ENCODE data around the gene LIN54. TPM values are rescaled to one million over a fixed set of nuclear protein-coding genes. Genes with fewer than 3 reads are reported as not detected.

Gene LIN54
- total and polyA plus RNA-seq, 9 of the 15 experiments (the other 6 are each of a cell fraction or from before 2014, with no cell fraction given) = 2.2 to 22.5 (median 15.8) TPM

- TF ChIP-seq ID3 (CRISPR knock-in tag; IDR thresholded peaks at IDR 0.05) (no peak), ID3 (tag; IDR thresholded peaks at IDR 0.05) (no peak; the same call in none of the 2 replicates), TCF15 (CRISPR knock-in tag; IDR thresholded peaks at IDR 0.05) (peak; percentile 61; the same call in 1 of the 2 replicates), ZNF785 (CRISPR knock-in tag; IDR thresholded peaks at IDR 0.05) (no peak), E2F6 (IDR thresholded peaks at IDR 0.05; ENCODE audit: borderline replicate concordance in 1 of 2, extremely low read depth in 1 of 2, insufficient read depth in 1 of 2, insufficient read length in 1 of 2, low read depth in 1 of 2, low read length in 1 of 2, poor library complexity in 1 of 2, severe bottlenecking in 1 of 2) (no peak), CBX1 (IDR thresholded peaks at IDR 0.05; ENCODE audit: low read depth) (no peak)
These were observed 24.2 kb upstream of the LIN54 start, which contains the start of gene COPS4 (continued) for GRCh38 chr4:83034630-83035494.

- Histone ChIP-seq H3K27ac (ENCODE audit: extremely low read depth, low read depth, low read length) (no peak overlapping the region), H3K9me3 (replicated peaks; ENCODE audit: control insufficient read depth, insufficient read depth, low read depth, low read length) (peaks cover 4% of the 10 kb centered on the region), H3K9ac (ENCODE audit: insufficient read depth in 1 of 2, low read depth in 2 of 2, low read length in 2 of 2) (no peak overlapping the region), H3K4me2 (ENCODE audit: insufficient read depth, low read length) (no peak overlapping the region), H3K79me2 (ENCODE audit: control insufficient read depth, insufficient read depth, low read length) (no peaks in the 10 kb centered on the region), H3K36me3 (ENCODE audit: control insufficient read depth, insufficient read depth, low read length) (no peaks in the 10 kb centered on the region), H3K4me3 (no peak overlapping the region), H2AFZ (ENCODE audit: low read depth, low read length) (peak overlapping the region; percentile 90; the same call in 1 of the 2 replicates), H3K9me1 (ENCODE audit: control insufficient read depth, insufficient read depth, low read length) (no peaks in the 10 kb centered on the region), H3K27me3 (ENCODE audit: control insufficient read depth in 2 of 2, insufficient read depth in 2 of 2, low read length in 2 of 2) (no peaks in the 10 kb centered on the region; a peak in 1 of 5 replicates), H3K4me1 (replicated peaks in 1 of 2; ENCODE audit: control insufficient read depth in 2 of 2, insufficient read depth in 2 of 2, low read length in 2 of 2) (no peaks in the 10 kb centered on the region; a peak in 1 of 5 replicates), H4K20me1 (replicated peaks; ENCODE audit: control insufficient read depth, insufficient read depth, low read length) (no peaks in the 10 kb centered on the region)
- 93% methylated on average over 1 of the region's 1 CpG for WGBS (ENCODE audit: insufficient coverage, low coverage, missing lambda C conversion rate)
- no peak for ATAC-seq
- FAIRE-seq = no peak
- DNase-seq (ENCODE audit: extremely low read depth in 1 of 4, low spot score in 3 of 4) = no peak
- in situ Hi-C loops (cut with MboI) = no loop called here
- intact Hi-C loops (cut with micrococcal nuclease) = no loop called here
- no TSS peak for BruUV-seq (replicated peaks)
- POLR2A ChIA-PET = interaction anchor here (1.2 kb wide), 1 partner anchor 17 kb away, joined by 4 read pairs; no protein-coding TSS in a partner anchor
- TF ChIP-seq C11orf30 (IDR thresholded peaks at IDR 0.05; ENCODE audit: low read depth) = peak; percentile 55; the same call in 1 of the 2 replicates
- no peak for TF ChIP-seq PHB (CRISPR knock-in tag; IDR thresholded peaks at IDR 0.05)
- peak; percentile 75 for TF ChIP-seq ZNF316 (IDR thresholded peaks at IDR 0.05)
- no peak for TF ChIP-seq PBX2 (CRISPR knock-in tag; IDR thresholded peaks at IDR 0.05; ENCODE audit: low read depth)
- no peak for TF ChIP-seq PBX2 (tag; conservative IDR thresholded peaks at IDR 0.05; ENCODE audit: low read depth)
- CTCF ChIA-PET (ENCODE audit: low intra/inter-chr PET ratio) = no interaction called here
These were observed 19.1 kb upstream of the LIN54 start for GRCh38 chr4:83029688-83030087.
